Measurements from ENCODE around the gene RUSC2. TPM values are rescaled to one million over a fixed set of nuclear protein-coding genes. Genes with fewer than 3 reads are reported as not detected.

Gene RUSC2
- total and polyA plus RNA-seq, 2 of the 13 experiments (the other 11 are each of a cell fraction or from before 2014, with no cell fraction given) = 2.8 to 3.3 TPM

GRCh38 chr9:35446012-35446411 is 43.9 kb upstream of the RUSC2 start (continued):
- TF ChIP-seq, protein P1, sequence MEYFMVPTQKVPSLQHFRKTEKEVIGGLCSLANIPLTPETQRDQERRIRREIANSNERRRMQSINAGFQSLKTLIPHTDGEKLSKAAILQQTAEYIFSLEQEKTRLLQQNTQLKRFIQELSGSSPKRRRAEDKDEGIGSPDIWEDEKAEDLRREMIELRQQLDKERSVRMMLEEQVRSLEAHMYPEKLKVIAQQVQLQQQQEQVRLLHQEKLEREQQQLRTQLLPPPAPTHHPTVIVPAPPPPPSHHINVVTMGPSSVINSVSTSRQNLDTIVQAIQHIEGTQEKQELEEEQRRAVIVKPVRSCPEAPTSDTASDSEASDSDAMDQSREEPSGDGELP (IDR thresholded peaks at IDR 0.05; ENCODE audit: borderline replicate concordance, low read depth) = no peak
- no peak for TF ChIP-seq RORA (CRISPR knock-in tag; IDR thresholded peaks at IDR 0.05)

GRCh38 chr9:35448496-35448895 is 41.4 kb upstream of the RUSC2 start:
- no peak overlapping the region for H3K4me3 ChIP-seq (replicated peaks in 1 of 3; ENCODE audit: insufficient read depth in 1 of 3, low read depth in 2 of 3, low read length in 3 of 3)
- CTCF ChIA-PET (ENCODE audit: low intra/inter-chr PET ratio, low total read pairs) = no interaction called here
- no peaks in the 10 kb centered on the region for H4K20me1 ChIP-seq (ENCODE audit: insufficient read depth, low read length)
- H2AFZ ChIP-seq (ENCODE audit: low read length) = no peak overlapping the region
- POLR2A ChIA-PET = no interaction called here
- ATAC-seq (peak; percentile 32; the same call in 1 of the 3 replicates), FAIRE-seq (no peak), DNase-seq (ENCODE audit: low spot score) (peak; percentile 24)
- H3K79me2 ChIP-seq (ENCODE audit: insufficient read depth, low read length) = no peaks in the 10 kb centered on the region
- WGBS (ENCODE audit: low lambda C conversion rate) = 0% methylated on average over 1 of the region's 1 CpG
- BruUV-seq (replicated peaks) = no TSS peak
- no peak overlapping the region for H3K9ac ChIP-seq (ENCODE audit: insufficient read depth, low read depth, low read length)
- no peaks in the 10 kb centered on the region; a peak in 1 of 5 replicates for H3K27me3 ChIP-seq (ENCODE audit: control insufficient read depth in 1 of 2, insufficient read depth in 2 of 2, low read length in 2 of 2)
- no peak overlapping the region for H3K4me2 ChIP-seq (ENCODE audit: low read depth, low read length)
- in situ Hi-C loops (cut with HindIII; ENCODE audit: extremely low pct_ligation_motif_present, low pct_unique_long_range_greater_than_20kb) (no loop called here), intact Hi-C loops (cut with micrococcal nuclease; ENCODE audit: unreplicated experiment) (no loop called here)
- H3K4me1 ChIP-seq (ENCODE audit: insufficient read depth, low read length) = peaks cover 16% of the 10 kb centered on the region
- H3K36me3 ChIP-seq (replicated peaks in 1 of 2; ENCODE audit: control insufficient read depth in 1 of 2, insufficient read depth in 2 of 2, low read length in 2 of 2) = no peaks in the 10 kb centered on the region
- no peak overlapping the region for H3K27ac ChIP-seq (ENCODE audit: extremely low read length, insufficient read depth, low read length)
- no peak for TF ChIP-seq ZSCAN5A (CRISPR knock-in tag; IDR thresholded peaks at IDR 0.05; ENCODE audit: borderline replicate concordance)
- no peak for TF ChIP-seq ZNF513 (CRISPR knock-in tag; conservative IDR thresholded peaks at IDR 0.05)
- TF ChIP-seq KLF11 (CRISPR knock-in tag; IDR thresholded peaks at IDR 0.05) = no peak
- TF ChIP-seq GABPB1 (CRISPR knock-in tag; IDR thresholded peaks at IDR 0.05) = no peak
- no peak for TF ChIP-seq ATRX (CRISPR knock-in tag; IDR thresholded peaks at IDR 0.05; ENCODE audit: borderline replicate concordance)
- TF ChIP-seq FOXA1 (IDR thresholded peaks at IDR 0.05) = no peak
- TF ChIP-seq FOXA1 (CRISPR knock-in tag; IDR thresholded peaks at IDR 0.05) = peak; percentile 28; the same call in 1 of the 2 replicates
- TF ChIP-seq NCOA5 (CRISPR knock-in tag; IDR thresholded peaks at IDR 0.05) = no peak
- TF ChIP-seq GABPA (IDR thresholded peaks at IDR 0.05; ENCODE audit: low read depth, low read length) = no peak
- TF ChIP-seq GABPA (CRISPR knock-in tag; IDR thresholded peaks at IDR 0.05; ENCODE audit: low read depth) = no peak
- no peak for TF ChIP-seq ZNF225 (CRISPR knock-in tag; IDR thresholded peaks at IDR 0.05)
- TF ChIP-seq FOXA3 (CRISPR knock-in tag; IDR thresholded peaks at IDR 0.05) = 0 out of 2 replicates have a peak, but pooled peaks have one; percentile 31
- no peak for TF ChIP-seq ZNF446 (CRISPR knock-in tag; IDR thresholded peaks at IDR 0.05)
- no peaks in the 10 kb centered on the region for H3K9me3 ChIP-seq (ENCODE audit: low read length)
